Keratinocyte (primary cell): ENCODE results near the gene SAMD11. TPM values are rescaled to one million over a fixed set of nuclear protein-coding genes. Genes with fewer than 3 reads are reported as not detected.

ENCODE experiments used
- DNase-seq: peaks from one replicate; pipeline ENCODE4 v3.0.0-alpha.2; 2011; ENCODE audit warnings: low read depth, missing footprints, low spot score
- FAIRE-seq: peaks from 2 replicates; lab custom pipeline; 2011; peaks lifted over from hg19 to GRCh38; lab: Jason Lieb, UNC
- H2AFZ ChIP-seq: 2 replicates; pipeline ENCODE4 v1.6.0; 2012; ENCODE audit warnings: low read length, control low read depth, inconsistent platforms; ENCODE audit not compliant: control insufficient read depth
- H3K27ac ChIP-seq: 2 replicates; pipeline ENCODE4 v1.5.1; 2011; ENCODE audit warnings: low read length; ENCODE audit not compliant: control insufficient read depth, insufficient read depth
- H3K27me3 ChIP-seq: 3 replicates; pipeline ENCODE4 v1.6.0; 2011; ENCODE audit warnings: low read length; ENCODE audit not compliant: control insufficient read depth, insufficient read depth; ENCODE audit errors: extremely low read depth
- H3K36me3 ChIP-seq, 2 experiments: 2 replicates in 1 of 2; 3 replicates in 1 of 2; pipeline ENCODE4 v1.5.1; 2011; ENCODE audit warnings: low read length in 2 of 2, mild to moderate bottlenecking in 1 of 2; ENCODE audit not compliant: control insufficient read depth in 2 of 2, insufficient read depth in 2 of 2; ENCODE audit errors: extremely low read depth in 1 of 2
- H3K4me1 ChIP-seq: 3 replicates; pipeline ENCODE4 v1.5.1; 2011; ENCODE audit warnings: low read length; ENCODE audit not compliant: control insufficient read depth, insufficient read depth; ENCODE audit errors: extremely low read depth
- H3K4me2 ChIP-seq: 3 replicates; pipeline ENCODE4 v1.6.0; 2011; ENCODE audit warnings: low read depth, low read length; ENCODE audit not compliant: control insufficient read depth, insufficient read depth; ENCODE audit errors: extremely low read depth
- H3K4me3 ChIP-seq, 3 experiments: fragments of 200-600 bp in 1 of 3; sonication (generic) in 1 of 3; 2 replicates in 2 of 3; 3 replicates in 1 of 3; pipeline ENCODE4 v1.5.1; 2011 to 2016; ENCODE audit warnings: low read length in 3 of 3, mild to moderate bottlenecking in 3 of 3, control low read depth in 2 of 3, inconsistent platforms in 1 of 3, low read depth in 1 of 3, mixed read lengths in 1 of 3, mixed run types in 1 of 3, moderate library complexity in 1 of 3; ENCODE audit not compliant: control insufficient read depth in 2 of 3, insufficient read depth in 2 of 3; ENCODE audit errors: extremely low read depth in 1 of 3
- H3K79me2 ChIP-seq: 2 replicates; pipeline ENCODE4 v1.6.0; 2012; ENCODE audit warnings: low read length; ENCODE audit not compliant: control insufficient read depth, insufficient read depth
- H3K9ac ChIP-seq: 3 replicates; pipeline ENCODE4 v1.6.0; 2011; ENCODE audit warnings: low read length; ENCODE audit not compliant: control insufficient read depth, insufficient read depth; ENCODE audit errors: extremely low read depth
- H3K9me1 ChIP-seq: 3 replicates; pipeline ENCODE4 v1.6.0; 2011; ENCODE audit warnings: low read length; ENCODE audit not compliant: control insufficient read depth, insufficient read depth; ENCODE audit errors: extremely low read depth
- H3K9me3 ChIP-seq: 2 replicates; pipeline ENCODE4 v1.5.1; 2012; ENCODE audit warnings: low read depth, low read length; ENCODE audit not compliant: control insufficient read depth
- H4K20me1 ChIP-seq: 3 replicates; pipeline ENCODE4 v1.6.0; 2011; ENCODE audit warnings: low read length; ENCODE audit not compliant: control insufficient read depth, insufficient read depth; ENCODE audit errors: extremely low read depth
- EZH2 ChIP-seq: IDR thresholded peaks from one replicate; pipeline ENCODE4 v1.6.1; 2012; ENCODE audit warnings: inconsistent platforms, mild to moderate bottlenecking, low read length, moderate library complexity
- dilution Hi-C: fragments of 300-500 bp; cut with MboI; formaldehyde crosslinking; loops from one replicate; pipeline ENCODE4 v1.7.0; 2020; ENCODE audit warnings: low sequenced_read_pairs; ENCODE audit not compliant: extremely low pct_ligation_motif_present
- polyA plus RNA-seq, 5 experiments: library from polyadenylated mRNA; depleted of rRNA in 3 of 5; stranded (reverse) in 3 of 5; stranded (forward) in 1 of 5; unstranded in 1 of 5; fragments of >200 nt; gene quantifications; 1 replicate in 1 of 5; 2 replicates in 3 of 5; 3 replicates in 1 of 5; pipeline versions ENCODE4 v1.2.1 to v1.2.3, GENCODE V29; 2011 to 2012; ENCODE audit warnings: missing spikeins in 2 of 5, low read depth in 1 of 5, low replicate concordance in 1 of 5
- TF ChIP-seq, protein P1 (sequence below), 3 experiments: IDR thresholded peaks in 1 of 3; conservative IDR thresholded peaks in 1 of 3; optimal IDR thresholded peaks in 1 of 3; 2 replicates in 2 of 3; 3 replicates in 1 of 3; pipeline versions ENCODE3 to v1.5.1; 2011; ENCODE audit warnings: low read length in 3 of 3, mild to moderate bottlenecking in 3 of 3, moderate library complexity in 2 of 3, control low read depth in 1 of 3, inconsistent platforms in 1 of 3; ENCODE audit not compliant: insufficient read depth in 2 of 3; ENCODE audit errors: extremely low read depth in 1 of 3

SAMD11 gene
- polyA plus RNA-seq, 1 donor (not counting 4 experiments of a cell fraction or from before 2014, with no cell fraction given), result not detected

DNA sequence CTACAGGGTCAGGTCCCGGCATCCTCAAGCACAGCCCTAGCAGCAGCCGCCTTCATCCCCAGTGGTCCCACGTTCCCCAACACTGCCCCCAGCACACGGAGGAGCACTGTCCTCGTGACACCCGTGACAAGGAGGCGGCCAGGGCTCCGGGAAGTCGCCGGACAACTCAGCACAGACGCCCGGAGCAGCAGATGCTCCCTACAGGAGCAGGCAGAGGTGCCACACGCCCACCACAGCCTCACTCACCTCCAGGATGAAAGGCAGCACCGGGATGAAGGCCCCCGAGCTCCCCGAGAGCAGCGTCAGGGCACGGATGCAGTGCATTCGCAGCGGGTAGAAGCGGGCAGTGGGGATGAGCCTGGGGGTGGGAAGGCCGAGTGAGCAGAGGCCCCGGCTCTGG lies 27.2 kb downstream of the SAMD11 start:
- Histone ChIP-seq H3K27me3 (no peaks in the 10 kb centered on the region), H3K9me3 (no peaks in the 10 kb centered on the region), H3K4me2 (no peak overlapping the region), H2AFZ (no peak overlapping the region), H3K79me2 (peaks cover 4% of the 10 kb centered on the region), H3K27ac (no peak overlapping the region), H4K20me1 (peaks cover 5% of the 10 kb centered on the region), H3K4me3 (no peak overlapping the region), H3K36me3 (peaks cover 63 to 70% of the 10 kb centered on the region in 2 experiments), H3K9ac (no peak overlapping the region), H3K9me1 (no peaks in the 10 kb centered on the region), H3K4me1 (no peaks in the 10 kb centered on the region)
- no peak for FAIRE-seq
- no peak for DNase-seq
- dilution Hi-C loops, result no loop called here
- TF ChIP-seq, protein P1, sequence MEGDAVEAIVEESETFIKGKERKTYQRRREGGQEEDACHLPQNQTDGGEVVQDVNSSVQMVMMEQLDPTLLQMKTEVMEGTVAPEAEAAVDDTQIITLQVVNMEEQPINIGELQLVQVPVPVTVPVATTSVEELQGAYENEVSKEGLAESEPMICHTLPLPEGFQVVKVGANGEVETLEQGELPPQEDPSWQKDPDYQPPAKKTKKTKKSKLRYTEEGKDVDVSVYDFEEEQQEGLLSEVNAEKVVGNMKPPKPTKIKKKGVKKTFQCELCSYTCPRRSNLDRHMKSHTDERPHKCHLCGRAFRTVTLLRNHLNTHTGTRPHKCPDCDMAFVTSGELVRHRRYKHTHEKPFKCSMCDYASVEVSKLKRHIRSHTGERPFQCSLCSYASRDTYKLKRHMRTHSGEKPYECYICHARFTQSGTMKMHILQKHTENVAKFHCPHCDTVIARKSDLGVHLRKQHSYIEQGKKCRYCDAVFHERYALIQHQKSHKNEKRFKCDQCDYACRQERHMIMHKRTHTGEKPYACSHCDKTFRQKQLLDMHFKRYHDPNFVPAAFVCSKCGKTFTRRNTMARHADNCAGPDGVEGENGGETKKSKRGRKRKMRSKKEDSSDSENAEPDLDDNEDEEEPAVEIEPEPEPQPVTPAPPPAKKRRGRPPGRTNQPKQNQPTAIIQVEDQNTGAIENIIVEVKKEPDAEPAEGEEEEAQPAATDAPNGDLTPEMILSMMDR (optimal IDR thresholded peaks at IDR 0.05 in 1 of 3, IDR thresholded peaks at IDR 0.05 in 1 of 3, conservative IDR thresholded peaks at IDR 0.05 in 1 of 3; ENCODE audit: extremely low read depth in 1 of 3, insufficient read depth in 2 of 3, low read length in 3 of 3), result no peak
- no peak for TF ChIP-seq EZH2

DNA sequence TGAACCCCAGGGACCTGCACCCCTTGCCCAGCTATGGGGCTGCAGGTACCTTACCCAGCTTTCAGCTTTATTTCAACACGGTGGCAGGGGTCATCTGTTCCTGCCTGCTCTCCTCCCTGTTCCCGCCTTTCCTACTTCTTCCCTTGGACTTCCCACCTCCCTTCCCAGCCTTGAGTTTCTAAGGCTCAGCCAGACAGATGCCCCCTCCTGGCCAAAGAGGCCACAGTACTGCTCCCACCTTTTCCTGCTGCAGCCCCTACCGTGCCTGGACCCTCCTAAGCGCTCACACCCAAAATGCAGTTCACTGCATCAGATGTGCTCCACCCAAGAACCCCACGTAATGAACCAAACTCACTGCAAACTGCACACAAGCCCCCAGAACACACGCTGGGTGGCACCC lies 27.6 kb downstream of the SAMD11 start:
- H3K9me1 ChIP-seq, result no peaks in the 10 kb centered on the region
- no peak overlapping the region for H3K27ac ChIP-seq
- FAIRE-seq, result no peak
- dilution Hi-C loops, result no loop called here
- TF ChIP-seq, protein P1 (optimal IDR thresholded peaks at IDR 0.05 in 1 of 3, IDR thresholded peaks at IDR 0.05 in 1 of 3, conservative IDR thresholded peaks at IDR 0.05 in 1 of 3; ENCODE audit: extremely low read depth in 1 of 3, insufficient read depth in 2 of 3, low read length in 3 of 3), result peak in 2 of 3 experiments; percentile 29 to 34
- TF ChIP-seq EZH2, result no peak
- peaks cover 68 to 71% of the 10 kb centered on the region in 2 experiments for H3K36me3 ChIP-seq
- no peaks in the 10 kb centered on the region for H3K4me1 ChIP-seq
- H3K79me2 ChIP-seq, result peaks cover 5% of the 10 kb centered on the region
- H3K9ac ChIP-seq, result no peak overlapping the region
- no peak overlapping the region for H3K4me2 ChIP-seq
- H3K9me3 ChIP-seq, result no peaks in the 10 kb centered on the region
- no peak for DNase-seq
- H2AFZ ChIP-seq, result no peak overlapping the region
- no peak overlapping the region for H3K4me3 ChIP-seq
- no peaks in the 10 kb centered on the region for H3K27me3 ChIP-seq
- peaks cover 5% of the 10 kb centered on the region for H4K20me1 ChIP-seq
